HEK293 (cell line): Measurements from ENCODE around the gene TNKS1BP1.

Experiments used
- CTCF ChIP-seq: fragments of 450-650 bp; formaldehyde crosslinking; IDR thresholded peaks from 2 replicates; pipeline ENCODE4 v1.5.1; 2016; ENCODE audit warnings: missing biosample characterization, missing genetic modification characterization
- PRDM1 ChIP-seq: fragments of 450-650 bp; formaldehyde crosslinking; IDR thresholded peaks from 2 replicates; pipeline ENCODE4; 2016; ENCODE audit warnings: missing biosample characterization, missing genetic modification characterization
- ZBTB7A ChIP-seq: fragments of 450-650 bp; formaldehyde crosslinking; IDR thresholded peaks from 2 replicates; pipeline ENCODE4 v1.5.1; 2016; ENCODE audit warnings: low read depth, missing biosample characterization, missing genetic modification characterization
- ZFP69B ChIP-seq: fragments of 450-650 bp; formaldehyde crosslinking; IDR thresholded peaks from 2 replicates; pipeline ENCODE4 v1.5.1; 2016; ENCODE audit warnings: missing biosample characterization, missing genetic modification characterization
- ZNF133 ChIP-seq: fragments of 450-650 bp; formaldehyde crosslinking; IDR thresholded peaks from 2 replicates; pipeline ENCODE4 v1.5.1; 2016; ENCODE audit warnings: missing biosample characterization, missing genetic modification characterization
- ZNF202 ChIP-seq: fragments of 450-650 bp; formaldehyde crosslinking; IDR thresholded peaks from 2 replicates; pipeline ENCODE4 v1.5.1; 2016; ENCODE audit warnings: missing biosample characterization, missing genetic modification characterization, borderline replicate concordance
- ZNF274 ChIP-seq, 2 experiments: fragments of 200-500 bp in 1 of 2; fragments of 450-650 bp in 1 of 2; sonication (Bioruptor generic) in 1 of 2; formaldehyde crosslinking in 1 of 2; IDR thresholded peaks; 2 replicates each; pipeline versions ENCODE4 v1.5.1 to v1.6.1; 2014 to 2016; ENCODE audit warnings: borderline replicate concordance in 1 of 2, inconsistent platforms in 1 of 2, low read length in 1 of 2, missing biosample characterization in 1 of 2, missing genetic modification characterization in 1 of 2
- ZNF292 ChIP-seq: fragments of 450-650 bp; formaldehyde crosslinking; IDR thresholded peaks from 2 replicates; pipeline ENCODE4 v1.5.1; 2016; ENCODE audit warnings: low read depth, missing biosample characterization, missing genetic modification characterization, borderline replicate concordance
- ZNF416 ChIP-seq: fragments of 450-650 bp; formaldehyde crosslinking; IDR thresholded peaks from 2 replicates; pipeline ENCODE4 v1.5.1; 2016; ENCODE audit warnings: missing biosample characterization, missing genetic modification characterization
- ZNF571 ChIP-seq: fragments of 450-650 bp; formaldehyde crosslinking; IDR thresholded peaks from 2 replicates; pipeline ENCODE4 v1.5.0; 2017; ENCODE audit warnings: missing biosample characterization, missing genetic modification characterization
- ZNF600 ChIP-seq: fragments of 450-650 bp; formaldehyde crosslinking; IDR thresholded peaks from 2 replicates; pipeline ENCODE4 v1.5.1; 2016; ENCODE audit warnings: missing biosample characterization, missing genetic modification characterization
- ZNF639 ChIP-seq: fragments of 450-650 bp; formaldehyde crosslinking; IDR thresholded peaks from 2 replicates; pipeline ENCODE4 v1.5.1; 2016; ENCODE audit warnings: missing biosample characterization, missing genetic modification characterization
- ZSCAN5A ChIP-seq: fragments of 450-650 bp; formaldehyde crosslinking; IDR thresholded peaks from 2 replicates; pipeline ENCODE4 v1.5.1; 2016; ENCODE audit warnings: missing biosample characterization, missing genetic modification characterization

GRCh38 chr11:57348052-57348451 is 23.3 kb upstream of the TNKS1BP1 start:
- TF ChIP-seq PRDM1 (tag by site-specific recombination) (no peak), ZNF639 (tag by site-specific recombination) (no peak), ZNF274 (IDR thresholded peaks at IDR 0.05; ENCODE audit: low read length) (no peak), ZNF274 (tag by site-specific recombination; IDR thresholded peaks at IDR 0.05; ENCODE audit: borderline replicate concordance) (no peak), CTCF (tag by site-specific recombination) (no peak), ZNF571 (tag by site-specific recombination) (no peak), ZNF416 (tag by site-specific recombination) (no peak), ZNF292 (no peak), ZFP69B (tag by site-specific recombination) (no peak), ZNF600 (no peak), ZNF133 (no peak), ZSCAN5A (tag by site-specific recombination) (no peak), ZNF202 (no peak), ZBTB7A (tag by site-specific recombination) (no peak)
